Left lung (tissue), 10 donors: ENCODE measurements around the gene SYS1. TPM values are rescaled to one million over a fixed set of nuclear protein-coding genes. Genes with fewer than 3 reads are reported as not detected.

Source experiments
- ATAC-seq: fragments of 200-7000 bp; cut with Tn5 transposase; one replicate; pipeline ENCODE4 v1.9.1; 2020; ENCODE audit warnings: moderate library complexity
- DNase-seq, 4 donors: peaks; one replicate each; pipeline ENCODE4 v3.0.0-alpha.2; 2013 to 2020
- H3K27ac ChIP-seq, 2 donors: fragments of 200-600 bp; sonication (generic) in 1 of 2; one replicate each; pipeline versions ENCODE4 v1.5.0 to v1.8.0; 2020 to 2021
- H3K27me3 ChIP-seq, 2 donors: fragments of 200-600 bp; sonication (generic) in 1 of 2; one replicate each; pipeline versions ENCODE4 v1.5.0 to v1.8.0; 2020 to 2021
- H3K36me3 ChIP-seq, 2 donors: fragments of 200-600 bp; sonication (generic) in 1 of 2; one replicate each; pipeline versions ENCODE4 v1.5.0 to v1.8.0; 2020 to 2021
- H3K4me1 ChIP-seq, 2 donors: fragments of 200-600 bp; one replicate each; pipeline ENCODE4 v1.8.0; 2021
- H3K4me3 ChIP-seq, 2 donors: fragments of 200-600 bp; sonication (generic) in 1 of 2; one replicate each; pipeline versions ENCODE4 v1.5.0 to v1.8.0; 2020 to 2021; ENCODE audit warnings: mild to moderate bottlenecking in 1 of 2
- H3K9me3 ChIP-seq, 2 donors: fragments of 200-600 bp; sonication (generic) in 1 of 2; one replicate each; pipeline versions ENCODE4 v1.5.0 to v1.8.0; 2020 to 2021
- CTCF ChIP-seq, 2 donors: fragments of 200-600 bp; sonication (generic) in 1 of 2; IDR thresholded peaks; one replicate each; pipeline versions ENCODE4 v1.5.0 to v1.8.0; 2021; ENCODE audit warnings: antibody characterized with exemption in 2 of 2
- intact Hi-C, 2 donors: fragments of 100-400 bp; cut with DNase I; formaldehyde crosslinking; loops; one replicate each; pipeline versions ENCODE4 v1.11.2 to v1.14.2; 2022
- polyA plus RNA-seq, 6 donors: library from polyadenylated mRNA; unstranded; fragments of 120-200 nt; gene quantifications; one replicate each; pipeline ENCODE4 v1.2.1, GENCODE V29; 2013; ENCODE audit not compliant: insufficient read length in 6 of 6
- total RNA-seq, 2 donors: library from RNA; stranded (reverse); fragmentation: NEBNext Ultra II Directional; extraction: Animal tissue kit (Norgen Biotek cat#: 25700); gene quantifications; one replicate each; pipeline ENCODE4 v1.2.1, GENCODE V29; 2021
- donor health status: DM: no; HTN: yes; CAD: no.
- donor health status: DM: no; HTN: no; CAD: no.

Gene SYS1
- total and polyA plus RNA-seq, 8 donors, result 20.8 to 48.8 (median 24.1) TPM

- TF ChIP-seq CTCF (IDR thresholded peaks at IDR 0.05), result no peak
- peaks cover 0 to 12% of the 10 kb centered on the region in 2 donors for H3K27me3 ChIP-seq
- H3K4me3 ChIP-seq, result peak overlapping the region; percentile 17 to 66
- ATAC-seq (peak; percentile 17), DNase-seq (peak in 1 of 4 donors; percentile 69)
- peaks cover 38 to 89% of the 10 kb centered on the region in 2 donors for H3K4me1 ChIP-seq
- H3K27ac ChIP-seq, result peak overlapping the region; percentile 75 to 79
- intact Hi-C loops, result no loop called here
- H3K9me3 ChIP-seq, result no peaks in the 10 kb centered on the region
- peaks cover 0 to 19% of the 10 kb centered on the region in 2 donors for H3K36me3 ChIP-seq
Measured at GRCh38 chr20:45344168-45344860, 18.6 kb upstream of the SYS1 start.

- peaks cover 0 to 12% of the 10 kb centered on the region in 2 donors for H3K27me3 ChIP-seq
- intact Hi-C loops, result no loop called here
- peaks cover 37 to 81% of the 10 kb centered on the region in 2 donors for H3K4me1 ChIP-seq
- TF ChIP-seq CTCF (IDR thresholded peaks at IDR 0.05), result no peak
- H3K27ac ChIP-seq, result peak overlapping the region; percentile 79 to 83
- DNase-seq, result peak in 3 of 4 donors; percentile 80 to 88 (median 86)
- H3K4me3 ChIP-seq, result peak overlapping the region; percentile 63 to 66
- peak; percentile 44 for ATAC-seq
- no peaks in the 10 kb centered on the region for H3K9me3 ChIP-seq
- peaks cover 0 to 9% of the 10 kb centered on the region in 2 donors for H3K36me3 ChIP-seq
Measured at GRCh38 chr20:45345104-45345936, 17.6 kb upstream of the SYS1 start.

- Histone ChIP-seq H3K36me3 (peaks cover 0 to under 1% of the 10 kb centered on the region in 2 donors), H3K27me3 (peaks cover 0 to 12% of the 10 kb centered on the region in 2 donors), H3K27ac (peak overlapping the region; percentile 79 to 83), H3K4me3 (peak overlapping the region; percentile 63 to 66), H3K4me1 (peaks cover 38 to 71% of the 10 kb centered on the region in 2 donors), H3K9me3 (no peaks in the 10 kb centered on the region)
- TF ChIP-seq CTCF (IDR thresholded peaks at IDR 0.05), result no peak
- ATAC-seq (no peak), DNase-seq (no peak)
- intact Hi-C loops, result no loop called here
Measured at GRCh38 chr20:45346291-45346718, 16.7 kb upstream of the SYS1 start.

GRCh38 chr20:45346851-45347250 is 16.1 kb upstream of the SYS1 start:
- Histone ChIP-seq H3K36me3 (no peaks in the 10 kb centered on the region), H3K27ac (peak overlapping the region; percentile 79 to 83), H3K4me1 (peaks cover 33 to 66% of the 10 kb centered on the region in 2 donors), H3K27me3 (peaks cover 0 to 12% of the 10 kb centered on the region in 2 donors), H3K4me3 (peak overlapping the region; percentile 63 to 66), H3K9me3 (no peaks in the 10 kb centered on the region)
- ATAC-seq (no peak), DNase-seq (no peak)
- no peak for TF ChIP-seq CTCF (IDR thresholded peaks at IDR 0.05)
- intact Hi-C loops, result no loop called here
